Urothelium cell line (cell line): Measurements from ENCODE around the gene CD200R1.
"Not testable (repeated sequence)": the region's sequence is repeated elsewhere in the genome, so short reads cannot be mapped to it uniquely, and the experiment has no call there.

ENCODE experiments used
- DNase-seq: peaks from one replicate; pipeline ENCODE4 v3.0.0; 2011; ENCODE audit warnings: low spot score, mixed read lengths
- FAIRE-seq: peaks from 2 replicates; lab custom pipeline; 2011; peaks lifted over from hg19 to GRCh38; lab: Jason Lieb, UNC

CD200R1 gene

GRCh38 chr3:112976001-112976400 is 1.1 kb upstream of the CD200R1 start:
- FAIRE-seq (no peak), DNase-seq (no peak)

GRCh38 chr3:112974178-112974517 is 755 bp downstream of the CD200R1 start:
- DNase-seq (no peak), FAIRE-seq (no peak)

GRCh38 chr3:112973325-112974177 is 1.4 kb downstream of the CD200R1 start:
- peak; percentile 59 for FAIRE-seq
- no peak for DNase-seq

- FAIRE-seq: no peak
- no peak for DNase-seq
Measured at GRCh38 chr3:112972158-112972557, 2.7 kb downstream of the CD200R1 start.

GRCh38 chr3:112967828-112968227 is 7.1 kb downstream of the CD200R1 start:
- DNase-seq (no peak), FAIRE-seq (no peak)

GRCh38 chr3:112967425-112967824 is 7.5 kb downstream of the CD200R1 start:
- no peak for FAIRE-seq

GRCh38 chr3:112966633-112967032 is 8.3 kb downstream of the CD200R1 start:
- FAIRE-seq: no peak
- no peak for DNase-seq

More at GRCh38 chr3:112967425-112967824, 7.5 kb downstream of the CD200R1 start:
- DNase-seq: no peak

- FAIRE-seq (no peak), DNase-seq (no peak)
Measured at GRCh38 chr3:112965656-112966055, 9.2 kb downstream of the CD200R1 start.

- no peak for FAIRE-seq
- no peak for DNase-seq
Measured at GRCh38 chr3:112963683-112964082, 11.2 kb downstream of the CD200R1 start.

GRCh38 chr3:112958811-112959560 is 15.9 kb downstream of the CD200R1 start:
- DNase-seq (no peak), FAIRE-seq (no peak)

GRCh38 chr3:112956351-112956750 is 18.6 kb downstream of the CD200R1 start:
- FAIRE-seq: peak; percentile 83

GRCh38 chr3:112948346-112948838 is 26.5 kb downstream of the CD200R1 start:
- FAIRE-seq (no peak), DNase-seq (no peak)

More at GRCh38 chr3:112956351-112956750, 18.6 kb downstream of the CD200R1 start:
- no peak for DNase-seq

- no peak for FAIRE-seq
- no peak for DNase-seq
Measured at GRCh38 chr3:112931736-112932521, 43.0 kb downstream of the CD200R1 start.

GRCh38 chr3:112930771-112931170 is 44.1 kb downstream of the CD200R1 start:
- DNase-seq (no peak), FAIRE-seq (no peak)

GRCh38 chr3:112925969-112926368 is 48.9 kb downstream of the CD200R1 start:
- DNase-seq: no peak
- no peak for FAIRE-seq

- FAIRE-seq: no peak
Measured at GRCh38 chr3:112925560-112925959, 49.3 kb downstream of the CD200R1 start.

GRCh38 chr3:112919541-112919940 is 55.4 kb downstream of the CD200R1 start:
- not testable (repeated sequence) for DNase-seq, FAIRE-seq

More at GRCh38 chr3:112925560-112925959, 49.3 kb downstream of the CD200R1 start:
- no peak for DNase-seq

GRCh38 chr3:112908252-112908651 is 66.7 kb downstream of the CD200R1 start:
- DNase-seq (no peak), FAIRE-seq (no peak)

- DNase-seq (no peak), FAIRE-seq (no peak)
Measured at GRCh38 chr3:112904786-112905185, 70.1 kb downstream of the CD200R1 start.

- DNase-seq: no peak
- FAIRE-seq: no peak
Measured at GRCh38 chr3:112900113-112900512, 74.8 kb downstream of the CD200R1 start.

- FAIRE-seq (no peak), DNase-seq (no peak)
Measured at GRCh38 chr3:112897791-112898190, 77.1 kb downstream of the CD200R1 start.
